ENCODE data around the gene PSAP.

PSAP gene

DNA sequence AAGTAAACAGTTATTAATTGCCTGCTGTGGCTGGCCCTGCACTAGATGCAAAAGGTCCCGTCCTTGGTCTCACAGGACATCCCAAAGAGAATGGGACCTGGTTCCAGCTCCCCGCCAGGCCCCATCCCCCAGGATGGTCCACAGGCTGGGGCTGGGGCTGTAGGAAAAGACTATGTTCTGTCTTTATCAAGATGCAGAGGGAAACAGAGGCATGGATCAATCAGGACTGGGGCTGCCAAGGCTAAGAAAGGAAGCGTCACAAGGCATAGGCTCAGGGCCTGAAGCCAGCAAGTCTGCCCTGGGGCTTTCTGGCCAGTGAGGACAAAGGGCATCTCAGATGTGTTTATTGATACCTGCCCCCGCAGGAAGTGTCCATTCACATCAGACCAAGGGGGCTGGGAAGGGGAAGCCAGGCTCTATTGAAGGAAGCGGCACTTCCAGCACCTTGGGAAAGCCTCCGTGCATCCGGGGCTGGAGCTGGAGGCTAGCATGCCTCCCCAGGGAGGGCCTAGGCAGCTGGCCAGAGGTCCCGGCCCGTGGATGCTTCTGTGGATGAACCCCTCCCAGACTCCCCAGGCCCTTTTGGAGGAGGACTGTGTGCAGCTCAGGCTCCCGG lies 83.5 kb downstream of the PSAP start:
- Histone ChIP-seq H3K4me1 (ENCODE audit: insufficient read depth, low read length, poor library complexity, severe bottlenecking) (peaks cover 57% of the 10 kb centered on the region), H3K36me3 (ENCODE audit: insufficient read depth, low read length) (no peaks in the 10 kb centered on the region), H3K9me3 (ENCODE audit: insufficient read depth, low read depth, low read length) (no peaks in the 10 kb centered on the region), H3K9me2 (replicated peaks; ENCODE audit: low read depth, low read length) (no peaks in the 10 kb centered on the region), H3K27me3 (ENCODE audit: insufficient read depth, low read length, poor library complexity, severe bottlenecking) (no peaks in the 10 kb centered on the region), H3K4me2 (ENCODE audit: low read depth, low read length, poor library complexity, severe bottlenecking) (no peak overlapping the region), H4K20me1 (ENCODE audit: insufficient read depth, low read length, poor library complexity, severe bottlenecking) (no peaks in the 10 kb centered on the region), H3F3A (ENCODE audit: low read depth) (no peaks in the 10 kb centered on the region), H2AFZ (ENCODE audit: low read length) (no peak overlapping the region), H3K79me2 (ENCODE audit: insufficient read depth, low read length) (no peaks in the 10 kb centered on the region; the same call in 1 of the 2 replicates), H3K4me3 (ENCODE audit: low read length, poor library complexity, severe bottlenecking) (no peak overlapping the region), H3K9ac (ENCODE audit: low read depth, low read length, poor library complexity, severe bottlenecking) (no peak overlapping the region)
- TF ChIP-seq EZH2phosphoT487 (IDR thresholded peaks at IDR 0.05; ENCODE audit: borderline replicate concordance), result no peak
- TF ChIP-seq, protein P1, sequence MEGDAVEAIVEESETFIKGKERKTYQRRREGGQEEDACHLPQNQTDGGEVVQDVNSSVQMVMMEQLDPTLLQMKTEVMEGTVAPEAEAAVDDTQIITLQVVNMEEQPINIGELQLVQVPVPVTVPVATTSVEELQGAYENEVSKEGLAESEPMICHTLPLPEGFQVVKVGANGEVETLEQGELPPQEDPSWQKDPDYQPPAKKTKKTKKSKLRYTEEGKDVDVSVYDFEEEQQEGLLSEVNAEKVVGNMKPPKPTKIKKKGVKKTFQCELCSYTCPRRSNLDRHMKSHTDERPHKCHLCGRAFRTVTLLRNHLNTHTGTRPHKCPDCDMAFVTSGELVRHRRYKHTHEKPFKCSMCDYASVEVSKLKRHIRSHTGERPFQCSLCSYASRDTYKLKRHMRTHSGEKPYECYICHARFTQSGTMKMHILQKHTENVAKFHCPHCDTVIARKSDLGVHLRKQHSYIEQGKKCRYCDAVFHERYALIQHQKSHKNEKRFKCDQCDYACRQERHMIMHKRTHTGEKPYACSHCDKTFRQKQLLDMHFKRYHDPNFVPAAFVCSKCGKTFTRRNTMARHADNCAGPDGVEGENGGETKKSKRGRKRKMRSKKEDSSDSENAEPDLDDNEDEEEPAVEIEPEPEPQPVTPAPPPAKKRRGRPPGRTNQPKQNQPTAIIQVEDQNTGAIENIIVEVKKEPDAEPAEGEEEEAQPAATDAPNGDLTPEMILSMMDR (conservative IDR thresholded peaks at IDR 0.05; ENCODE audit: low read length), result no peak

DNA sequence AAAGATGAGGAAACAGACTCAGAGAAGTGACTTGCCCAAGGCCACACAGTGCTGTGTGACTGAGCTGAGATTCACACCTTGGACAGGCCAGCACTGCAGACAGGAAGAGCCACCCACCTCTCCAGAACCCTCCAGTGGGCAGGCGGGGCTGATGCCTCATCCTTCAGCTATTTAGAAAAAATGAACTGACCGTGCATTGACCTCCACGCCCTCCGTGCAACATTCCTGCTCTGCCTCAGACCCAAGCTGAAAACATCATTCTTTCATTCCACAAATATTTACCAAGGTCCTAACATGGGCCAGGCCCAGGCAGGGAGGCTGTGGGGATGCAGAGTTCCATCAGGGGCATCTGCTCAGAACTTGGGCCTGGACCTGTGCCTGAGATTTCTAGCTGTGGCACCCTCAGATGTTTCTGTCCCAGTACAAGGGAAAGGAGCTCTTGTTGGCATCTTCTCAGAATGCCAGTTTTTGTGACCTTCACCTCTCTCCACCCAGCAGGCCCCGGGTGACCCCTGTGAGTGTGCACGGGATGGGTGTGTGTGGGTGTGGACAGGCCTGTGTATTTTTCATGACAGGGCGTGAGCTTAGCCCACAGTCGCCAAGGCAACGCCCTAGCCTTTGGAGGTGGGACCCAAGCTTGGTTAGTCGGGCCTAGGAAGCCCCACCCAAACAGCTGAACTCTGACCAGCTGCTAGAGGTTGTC lies 84.2 kb downstream of the PSAP start:
- Histone ChIP-seq H3F3A (ENCODE audit: low read depth) (no peaks in the 10 kb centered on the region), H3K36me3 (ENCODE audit: insufficient read depth, low read length) (no peaks in the 10 kb centered on the region), H3K27me3 (ENCODE audit: insufficient read depth, low read length, poor library complexity, severe bottlenecking) (no peaks in the 10 kb centered on the region), H4K20me1 (ENCODE audit: insufficient read depth, low read length, poor library complexity, severe bottlenecking) (no peaks in the 10 kb centered on the region), H3K9me2 (replicated peaks; ENCODE audit: low read depth, low read length) (no peaks in the 10 kb centered on the region), H3K9me3 (ENCODE audit: insufficient read depth, low read depth, low read length) (no peaks in the 10 kb centered on the region), H3K4me1 (ENCODE audit: insufficient read depth, low read length, poor library complexity, severe bottlenecking) (peaks cover 51% of the 10 kb centered on the region), H3K79me2 (ENCODE audit: insufficient read depth, low read length) (no peaks in the 10 kb centered on the region), H3K9ac (ENCODE audit: low read depth, low read length, poor library complexity, severe bottlenecking) (no peak overlapping the region), H3K4me3 (ENCODE audit: low read length, poor library complexity, severe bottlenecking) (no peak overlapping the region), H3K4me2 (ENCODE audit: low read depth, low read length, poor library complexity, severe bottlenecking) (no peak overlapping the region), H2AFZ (ENCODE audit: low read length) (no peak overlapping the region)
- no peak for TF ChIP-seq EZH2phosphoT487 (IDR thresholded peaks at IDR 0.05; ENCODE audit: borderline replicate concordance)
- TF ChIP-seq, protein P1 (conservative IDR thresholded peaks at IDR 0.05; ENCODE audit: low read length), result no peak
